Ectodermal cell (in vitro differentiated cells): Measurements from ENCODE around the gene MANEA.

Source experiments
- H3K27ac ChIP-seq: 2 replicates; pipeline ENCODE4 v1.7.0; 2013; ENCODE audit warnings: mild to moderate bottlenecking, low read depth, low read length; ENCODE audit not compliant: insufficient read depth, poor library complexity, severe bottlenecking
- H3K27me3 ChIP-seq: 2 replicates; pipeline ENCODE4 v1.7.0; 2013; ENCODE audit warnings: mild to moderate bottlenecking, low read length; ENCODE audit not compliant: insufficient read depth, control insufficient read depth, poor library complexity, severe bottlenecking
- H3K36me3 ChIP-seq: one replicate; pipeline ENCODE4 v1.7.0; 2013; ENCODE audit warnings: low read length; ENCODE audit not compliant: control insufficient read depth, insufficient read depth
- H3K4me1 ChIP-seq: one replicate; pipeline ENCODE4 v1.7.0; 2013; ENCODE audit warnings: low read length; ENCODE audit not compliant: control insufficient read depth, insufficient read depth
- H3K4me3 ChIP-seq: 2 replicates; pipeline ENCODE4 v1.7.0; 2013; ENCODE audit warnings: low read depth, low read length, control low read depth; ENCODE audit not compliant: insufficient read depth
- H3K9me3 ChIP-seq: 2 replicates; pipeline ENCODE4 v1.7.0; 2013; ENCODE audit warnings: mild to moderate bottlenecking, low read length, moderate library complexity; ENCODE audit not compliant: control insufficient read depth
- WGBS, 2 experiments: methylation state at CpG; one replicate each; pipeline ENCODE4 v1.1.7; 2013; ENCODE audit warnings: missing lambda C conversion rate in 2 of 2; 5-methylcytosine and 5-hydroxymethylcytosine counted together

MANEA gene

GRCh38 chr6:95636552-95637431 is 59.5 kb downstream of the MANEA start:
- WGBS, 2 experiments, result 91% methylated on average over 25 of the region's 25 CpGs
- no peaks in the 10 kb centered on the region for H3K27me3 ChIP-seq
- H3K9me3 ChIP-seq, result no peaks in the 10 kb centered on the region
- no peak overlapping the region for H3K27ac ChIP-seq
- H3K4me1 ChIP-seq, result no peaks in the 10 kb centered on the region
- no peaks in the 10 kb centered on the region for H3K36me3 ChIP-seq
- no peak overlapping the region for H3K4me3 ChIP-seq

- H3K4me3 ChIP-seq, result no peak overlapping the region
- WGBS, 2 experiments, result 92% methylated on average over 2 of the region's 2 CpGs; no CpG with 5 or more reads in 1 of the 2 experiments
- H3K9me3 ChIP-seq, result no peaks in the 10 kb centered on the region
- H3K27me3 ChIP-seq, result no peaks in the 10 kb centered on the region
- H3K4me1 ChIP-seq, result no peaks in the 10 kb centered on the region
- no peaks in the 10 kb centered on the region for H3K36me3 ChIP-seq
- H3K27ac ChIP-seq, result no peak overlapping the region
These were observed 71.3 kb downstream of the MANEA start for GRCh38 chr6:95648636-95649035.

DNA sequence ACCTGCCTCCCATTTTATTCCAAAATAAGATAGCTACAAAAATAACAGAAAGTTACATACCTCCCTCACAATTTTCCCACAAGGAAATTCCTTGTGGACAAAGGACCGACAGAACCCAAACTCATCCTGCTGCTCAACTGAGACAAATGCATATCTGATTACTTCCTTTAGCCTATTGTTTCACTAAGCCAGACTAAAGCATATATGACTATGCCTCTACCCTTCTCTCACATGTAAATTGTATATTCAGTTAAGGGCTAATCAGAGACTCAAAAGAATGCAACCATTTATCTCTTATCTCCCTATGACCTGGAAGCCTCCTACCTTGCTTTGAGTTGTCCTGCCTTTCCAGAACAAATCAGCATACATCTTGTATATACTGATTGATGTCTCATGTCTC is 72.1 kb downstream of the MANEA start:
- H3K9me3 ChIP-seq, result no peaks in the 10 kb centered on the region
- H3K4me1 ChIP-seq, result no peaks in the 10 kb centered on the region

DNA sequence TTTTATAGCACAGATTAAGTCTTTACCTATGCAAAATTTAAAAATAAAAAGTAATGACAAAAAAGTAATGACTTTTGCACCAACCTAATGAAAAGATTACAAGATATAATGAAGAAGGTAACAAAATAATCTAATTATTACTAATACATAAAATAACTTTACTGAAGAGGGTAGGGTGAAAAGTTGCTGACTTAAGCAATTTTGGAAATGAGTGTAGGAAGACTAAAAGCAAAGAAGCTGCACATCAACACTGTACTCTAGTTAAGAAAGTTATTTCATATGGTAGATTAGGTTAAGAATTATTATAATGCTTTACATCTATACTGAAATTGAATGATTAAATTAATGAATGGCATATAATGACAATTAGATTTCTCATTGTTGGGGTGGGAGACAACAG is 76.8 kb downstream of the MANEA start:
- Histone ChIP-seq H3K27me3 (no peaks in the 10 kb centered on the region), H3K27ac (no peak overlapping the region), H3K9me3 (no peaks in the 10 kb centered on the region), H3K36me3 (no peaks in the 10 kb centered on the region), H3K4me1 (no peaks in the 10 kb centered on the region), H3K4me3 (no peak overlapping the region)

More for the DNA sequence above, 72.1 kb downstream of the MANEA start:
- Histone ChIP-seq H3K27ac (no peak overlapping the region), H3K36me3 (no peaks in the 10 kb centered on the region), H3K4me3 (no peak overlapping the region), H3K27me3 (no peaks in the 10 kb centered on the region)
- whole genome bisulfite sequencing, 2 experiments, result 59 to 78% methylated on average over 1 of the region's 1 CpG

- no peaks in the 10 kb centered on the region for H3K27me3 ChIP-seq
- H3K27ac ChIP-seq, result no peak overlapping the region
- no peaks in the 10 kb centered on the region for H3K9me3 ChIP-seq
- H3K36me3 ChIP-seq, result no peaks in the 10 kb centered on the region
- H3K4me3 ChIP-seq, result no peak overlapping the region
- H3K4me1 ChIP-seq, result no peaks in the 10 kb centered on the region
- 84 to 96% methylated on average over 2 of the region's 2 CpGs for WGBS, 2 experiments
These were observed 81.6 kb downstream of the MANEA start for GRCh38 chr6:95658886-95659285.
